HL-60 (cell line): ENCODE results near the gene ABCA1.

Experiments
- DNase-seq, 2 experiments: peaks; one replicate each; pipeline ENCODE4 v3.0.0-alpha.2; 2010 to 2020; ENCODE audit warnings: low read depth in 1 of 2, low spot score in 1 of 2
- H3K27ac ChIP-seq: fragments of 250-450 bp; sonication (Bioruptor Pico); replicated peaks from 2 replicates; pipeline ENCODE4 v1.5.1; 2020; ENCODE audit warnings: mild to moderate bottlenecking, moderate library complexity
- H3K27me3 ChIP-seq: fragments of 250-450 bp; sonication (Bioruptor Pico); 2 replicates; pipeline ENCODE4 v1.5.1; 2021; ENCODE audit warnings: mild to moderate bottlenecking, moderate library complexity; ENCODE audit not compliant: insufficient read depth, poor library complexity, severe bottlenecking
- H3K4me3 ChIP-seq: replicated peaks from 2 replicates; pipeline ENCODE4 v1.5.1; 2011; ENCODE audit warnings: mild to moderate bottlenecking, control low read depth, low read length; ENCODE audit not compliant: insufficient read depth
- GABPA ChIP-seq: IDR thresholded peaks from 2 replicates; pipeline ENCODE4 v1.6.1; 2012; ENCODE audit warnings: low read depth
- POLR2AphosphoS5 ChIP-seq: IDR thresholded peaks from 2 replicates; pipeline ENCODE4 v1.6.1; 2012; ENCODE audit warnings: low read depth
- SPI1 ChIP-seq: IDR thresholded peaks from 2 replicates; pipeline ENCODE4 v1.6.1; 2012; ENCODE audit warnings: low read depth, mild to moderate bottlenecking, borderline replicate concordance
- TF ChIP-seq, protein P1 (sequence below): IDR thresholded peaks from 2 replicates; pipeline ENCODE4 v1.6.1; 2012; ENCODE audit warnings: low read depth; ENCODE audit not compliant: insufficient replicate concordance
- TF ChIP-seq, protein P2 (sequence below): IDR thresholded peaks from one replicate; pipeline ENCODE4 v1.5.1; 2011; ENCODE audit warnings: low read length, control low read depth, inconsistent platforms; ENCODE audit not compliant: insufficient read depth

Gene ABCA1

DNA sequence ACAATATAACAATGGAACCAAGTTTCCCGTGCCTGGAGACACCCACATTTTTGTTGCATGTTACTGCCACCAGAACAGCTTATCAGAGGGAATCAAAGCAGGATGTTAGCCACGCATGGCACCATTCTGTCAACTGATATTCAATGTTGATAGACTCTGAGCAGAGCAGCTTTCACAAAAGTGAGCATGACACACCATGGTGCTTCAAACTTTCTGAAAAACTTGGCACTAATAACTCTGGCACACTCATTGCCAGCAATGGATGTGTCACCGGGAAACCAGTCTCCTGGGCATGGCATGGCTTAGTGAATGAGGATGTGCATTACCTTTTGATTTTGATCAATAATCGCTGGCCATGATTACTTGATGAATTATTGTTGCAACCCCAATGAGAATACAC is 144.4 kb downstream of the ABCA1 start:
- no peak for DNase-seq
- H3K4me3 ChIP-seq: no peak overlapping the region
- TF ChIP-seq SPI1: no peak
- TF ChIP-seq, protein P1, sequence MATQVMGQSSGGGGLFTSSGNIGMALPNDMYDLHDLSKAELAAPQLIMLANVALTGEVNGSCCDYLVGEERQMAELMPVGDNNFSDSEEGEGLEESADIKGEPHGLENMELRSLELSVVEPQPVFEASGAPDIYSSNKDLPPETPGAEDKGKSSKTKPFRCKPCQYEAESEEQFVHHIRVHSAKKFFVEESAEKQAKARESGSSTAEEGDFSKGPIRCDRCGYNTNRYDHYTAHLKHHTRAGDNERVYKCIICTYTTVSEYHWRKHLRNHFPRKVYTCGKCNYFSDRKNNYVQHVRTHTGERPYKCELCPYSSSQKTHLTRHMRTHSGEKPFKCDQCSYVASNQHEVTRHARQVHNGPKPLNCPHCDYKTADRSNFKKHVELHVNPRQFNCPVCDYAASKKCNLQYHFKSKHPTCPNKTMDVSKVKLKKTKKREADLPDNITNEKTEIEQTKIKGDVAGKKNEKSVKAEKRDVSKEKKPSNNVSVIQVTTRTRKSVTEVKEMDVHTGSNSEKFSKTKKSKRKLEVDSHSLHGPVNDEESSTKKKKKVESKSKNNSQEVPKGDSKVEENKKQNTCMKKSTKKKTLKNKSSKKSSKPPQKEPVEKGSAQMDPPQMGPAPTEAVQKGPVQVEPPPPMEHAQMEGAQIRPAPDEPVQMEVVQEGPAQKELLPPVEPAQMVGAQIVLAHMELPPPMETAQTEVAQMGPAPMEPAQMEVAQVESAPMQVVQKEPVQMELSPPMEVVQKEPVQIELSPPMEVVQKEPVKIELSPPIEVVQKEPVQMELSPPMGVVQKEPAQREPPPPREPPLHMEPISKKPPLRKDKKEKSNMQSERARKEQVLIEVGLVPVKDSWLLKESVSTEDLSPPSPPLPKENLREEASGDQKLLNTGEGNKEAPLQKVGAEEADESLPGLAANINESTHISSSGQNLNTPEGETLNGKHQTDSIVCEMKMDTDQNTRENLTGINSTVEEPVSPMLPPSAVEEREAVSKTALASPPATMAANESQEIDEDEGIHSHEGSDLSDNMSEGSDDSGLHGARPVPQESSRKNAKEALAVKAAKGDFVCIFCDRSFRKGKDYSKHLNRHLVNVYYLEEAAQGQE: no peak
- no peak for TF ChIP-seq POLR2AphosphoS5
- TF ChIP-seq GABPA: no peak
- TF ChIP-seq, protein P2, sequence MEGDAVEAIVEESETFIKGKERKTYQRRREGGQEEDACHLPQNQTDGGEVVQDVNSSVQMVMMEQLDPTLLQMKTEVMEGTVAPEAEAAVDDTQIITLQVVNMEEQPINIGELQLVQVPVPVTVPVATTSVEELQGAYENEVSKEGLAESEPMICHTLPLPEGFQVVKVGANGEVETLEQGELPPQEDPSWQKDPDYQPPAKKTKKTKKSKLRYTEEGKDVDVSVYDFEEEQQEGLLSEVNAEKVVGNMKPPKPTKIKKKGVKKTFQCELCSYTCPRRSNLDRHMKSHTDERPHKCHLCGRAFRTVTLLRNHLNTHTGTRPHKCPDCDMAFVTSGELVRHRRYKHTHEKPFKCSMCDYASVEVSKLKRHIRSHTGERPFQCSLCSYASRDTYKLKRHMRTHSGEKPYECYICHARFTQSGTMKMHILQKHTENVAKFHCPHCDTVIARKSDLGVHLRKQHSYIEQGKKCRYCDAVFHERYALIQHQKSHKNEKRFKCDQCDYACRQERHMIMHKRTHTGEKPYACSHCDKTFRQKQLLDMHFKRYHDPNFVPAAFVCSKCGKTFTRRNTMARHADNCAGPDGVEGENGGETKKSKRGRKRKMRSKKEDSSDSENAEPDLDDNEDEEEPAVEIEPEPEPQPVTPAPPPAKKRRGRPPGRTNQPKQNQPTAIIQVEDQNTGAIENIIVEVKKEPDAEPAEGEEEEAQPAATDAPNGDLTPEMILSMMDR: no peak
- no peak overlapping the region for H3K27ac ChIP-seq
- no peaks in the 10 kb centered on the region for H3K27me3 ChIP-seq

DNA sequence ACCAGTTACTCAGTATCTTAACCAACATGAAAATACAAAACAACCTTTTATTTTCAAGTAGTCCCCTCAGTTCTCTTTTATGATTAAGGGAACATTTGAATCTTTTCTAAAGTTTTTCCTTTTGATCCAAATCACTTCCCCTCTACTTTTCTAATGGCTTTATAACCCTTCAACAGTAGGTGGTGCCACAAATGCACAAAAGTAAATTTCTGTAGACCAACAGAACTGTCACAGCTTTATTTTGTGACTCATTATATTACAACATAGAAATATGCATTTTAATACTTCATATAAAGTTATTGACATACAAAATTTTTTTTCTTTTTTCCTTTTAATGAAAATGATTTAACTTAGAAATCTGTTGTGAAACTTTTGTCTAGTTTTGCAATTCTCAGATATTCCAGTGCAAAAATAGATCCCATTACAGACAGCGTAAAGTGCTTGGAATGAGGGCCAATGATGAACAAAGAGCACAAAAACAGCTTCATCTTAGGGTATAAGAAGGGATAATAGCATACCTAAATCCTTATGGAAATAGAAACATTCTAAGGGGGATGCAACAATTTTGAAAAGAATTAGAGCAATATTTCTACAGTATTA is 147.1 kb downstream of the ABCA1 start:
- DNase-seq: peak; percentile 31 to 36
- no peak overlapping the region for H3K4me3 ChIP-seq
- H3K27ac ChIP-seq: no peak overlapping the region
- H3K27me3 ChIP-seq: no peaks in the 10 kb centered on the region
- TF ChIP-seq SPI1 (peak; percentile 73), GABPA (no peak)
- TF ChIP-seq, protein P2: peak; percentile 43

DNA sequence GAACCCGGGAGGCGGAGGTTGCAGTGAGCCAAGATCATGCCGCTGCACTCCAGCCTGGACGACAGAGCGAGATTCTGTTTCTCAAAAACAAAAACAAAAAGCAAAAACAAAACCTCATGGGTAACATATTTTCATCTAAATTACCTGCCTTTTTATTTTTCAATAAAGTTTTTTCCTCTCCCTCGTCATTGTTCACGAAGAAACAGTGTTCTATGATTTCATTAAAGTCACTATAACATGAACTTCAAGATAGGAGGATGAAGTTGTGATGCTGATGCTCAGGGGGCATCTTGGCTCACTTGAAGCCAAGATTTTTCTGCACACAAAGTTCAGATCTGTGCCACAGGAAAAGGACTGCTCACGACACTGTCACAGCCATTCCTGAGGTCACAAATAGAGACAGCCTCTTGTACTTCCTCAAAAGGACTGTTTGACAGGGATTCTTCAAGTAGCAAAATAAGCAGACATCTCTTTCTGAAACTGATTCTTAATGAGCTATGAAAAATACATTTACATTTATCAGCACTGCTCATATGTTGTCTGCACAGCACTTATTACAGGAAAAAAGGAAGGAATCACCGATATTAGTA is 147.9 kb downstream of the ABCA1 start:
- H3K4me3 ChIP-seq: no peak overlapping the region
- H3K27me3 ChIP-seq: no peaks in the 10 kb centered on the region
- peak in 1 of 2 experiments; percentile 31 for DNase-seq
- TF ChIP-seq SPI1: peak; percentile 37; the same call in 1 of the 2 replicates
- no peak for TF ChIP-seq POLR2AphosphoS5
- TF ChIP-seq, protein P1: no peak
- no peak overlapping the region for H3K27ac ChIP-seq

DNA sequence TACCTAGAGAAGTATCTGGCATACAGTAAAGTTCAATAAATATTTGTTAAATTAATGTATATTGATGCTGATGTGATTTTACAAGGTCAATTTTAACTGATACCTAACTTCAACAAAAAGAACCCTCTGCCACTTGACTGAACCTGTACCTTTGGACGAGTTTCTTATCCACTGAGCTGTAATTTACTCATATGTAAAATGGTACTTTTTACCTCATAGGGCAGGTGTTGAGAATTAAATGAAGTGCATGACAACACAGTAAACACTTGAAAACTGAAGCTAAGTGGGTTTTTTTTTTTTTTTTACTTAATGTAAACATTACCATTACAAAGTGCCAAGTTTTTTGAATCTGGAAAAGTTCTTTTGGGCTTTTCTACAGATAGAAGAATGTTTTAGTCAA is 148.6 kb downstream of the ABCA1 start:
- H3K4me3 ChIP-seq: no peak overlapping the region
- no peaks in the 10 kb centered on the region for H3K27me3 ChIP-seq
- TF ChIP-seq SPI1: no peak
- no peak overlapping the region for H3K27ac ChIP-seq
- DNase-seq: no peak

DNA sequence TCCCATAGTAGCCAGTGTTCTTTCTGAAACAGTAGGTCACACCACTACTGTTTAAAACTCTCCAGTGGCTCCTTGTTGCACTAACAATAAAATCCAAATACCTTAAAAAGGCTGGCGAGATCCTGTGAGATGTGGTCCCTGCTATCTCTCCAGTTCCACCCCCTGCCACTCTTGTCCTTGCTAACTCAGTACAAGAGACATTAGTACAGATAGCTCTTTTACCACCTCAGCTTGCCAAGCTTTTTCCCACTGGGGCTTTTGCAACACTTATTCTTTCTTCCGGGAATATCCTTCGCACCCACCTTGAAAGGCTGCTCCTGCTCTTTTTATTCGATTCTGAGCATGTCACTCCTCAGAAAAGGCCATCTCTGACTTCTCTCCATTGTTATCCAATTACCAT is 149.2 kb downstream of the ABCA1 start:
- TF ChIP-seq, protein P2: no peak
- TF ChIP-seq, protein P1: no peak
- TF ChIP-seq SPI1 (no peak), GABPA (no peak), POLR2AphosphoS5 (no peak)
- Histone ChIP-seq H3K27ac (no peak overlapping the region), H3K4me3 (no peak overlapping the region), H3K27me3 (no peaks in the 10 kb centered on the region)
- no peak for DNase-seq
